HG03558 (cell line): ENCODE results near the gene MEX3D.
"Not testable (repeated sequence)": the region's sequence is repeated elsewhere in the genome, so short reads cannot be mapped to it uniquely, and the experiment has no call there.

Source experiments
- ATAC-seq: cut with Tn5 transposase; IDR thresholded peaks from one replicate; pipeline ENCODE4 v1.9.1; 2021; ENCODE audit warnings: moderate number of reproducible peaks; ENCODE audit not compliant: unreplicated experiment; ENCODE audit errors: extremely low read depth

Gene MEX3D

DNA sequence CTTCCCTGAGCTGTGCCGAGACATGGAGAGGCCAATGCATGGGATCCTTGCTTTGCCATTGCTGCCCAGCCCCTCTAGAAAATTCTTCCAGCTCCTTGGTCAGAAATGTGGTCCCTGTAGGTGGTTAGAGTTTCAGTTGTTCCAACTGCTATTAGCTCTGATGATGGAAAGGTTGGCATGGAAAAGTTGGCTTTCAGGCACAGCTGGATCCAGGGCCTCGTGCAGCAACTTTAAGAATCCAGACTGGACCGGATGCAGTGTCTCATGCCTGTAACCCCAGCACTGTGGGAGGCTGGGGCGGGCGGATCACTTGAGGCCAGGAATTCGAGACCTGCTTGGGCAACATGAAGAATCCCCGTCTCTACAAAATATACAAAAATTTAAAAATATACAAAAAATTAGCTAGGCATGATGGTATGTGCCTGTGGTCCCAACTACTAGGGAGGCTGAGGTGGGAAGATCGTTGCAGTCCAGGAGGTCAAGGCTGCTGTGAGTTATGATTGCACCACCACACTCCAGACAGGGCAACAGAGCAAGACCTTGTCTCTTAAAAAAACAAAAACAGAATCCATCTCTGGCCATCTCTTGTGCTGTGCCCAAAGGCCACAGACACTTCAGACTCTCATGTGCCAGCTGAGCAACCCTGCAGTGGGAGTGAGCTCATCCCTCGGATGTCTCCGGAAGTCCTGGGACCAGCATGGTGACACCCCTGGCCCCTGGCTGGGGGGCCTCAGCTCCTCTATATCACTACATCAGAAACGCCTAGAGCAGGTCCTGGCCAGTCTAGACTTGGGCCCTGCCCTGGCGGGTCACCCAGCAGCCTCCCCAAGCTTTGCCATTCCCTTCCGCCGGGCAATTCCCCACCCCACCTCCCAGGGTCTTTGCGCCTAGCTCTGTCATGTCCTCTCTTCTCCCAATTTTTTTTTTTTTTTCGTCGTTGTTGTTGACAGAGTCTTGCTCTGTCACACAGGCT is 16.8 kb downstream of the MEX3D start:
- ATAC-seq = no peak

DNA sequence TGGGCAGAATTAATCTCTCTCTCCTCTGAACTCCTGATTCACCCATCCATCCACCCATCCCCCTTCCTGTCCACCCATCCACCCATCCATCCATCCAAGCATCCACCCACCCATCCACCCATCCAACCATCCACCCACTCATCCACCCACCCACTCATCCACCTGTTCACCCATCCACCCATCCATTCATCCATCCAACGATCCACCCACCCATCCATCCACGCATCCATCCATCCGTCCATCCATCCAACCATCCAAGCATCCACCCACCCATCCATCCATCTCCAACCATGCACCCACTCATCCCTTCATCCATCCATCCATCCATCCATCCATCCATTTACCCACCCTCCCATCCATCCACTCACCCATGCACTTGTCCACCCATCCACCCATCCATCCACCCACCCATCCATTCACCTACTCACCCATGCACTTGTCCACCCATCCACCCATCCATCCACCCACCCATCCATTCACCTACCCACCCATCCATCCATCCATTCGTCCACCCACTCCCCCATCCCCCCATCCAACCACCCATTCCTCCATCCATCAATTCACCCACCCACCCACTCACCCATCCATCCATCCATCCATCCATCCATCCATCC is 18.7 kb downstream of the MEX3D start:
- ATAC-seq = no peak

DNA sequence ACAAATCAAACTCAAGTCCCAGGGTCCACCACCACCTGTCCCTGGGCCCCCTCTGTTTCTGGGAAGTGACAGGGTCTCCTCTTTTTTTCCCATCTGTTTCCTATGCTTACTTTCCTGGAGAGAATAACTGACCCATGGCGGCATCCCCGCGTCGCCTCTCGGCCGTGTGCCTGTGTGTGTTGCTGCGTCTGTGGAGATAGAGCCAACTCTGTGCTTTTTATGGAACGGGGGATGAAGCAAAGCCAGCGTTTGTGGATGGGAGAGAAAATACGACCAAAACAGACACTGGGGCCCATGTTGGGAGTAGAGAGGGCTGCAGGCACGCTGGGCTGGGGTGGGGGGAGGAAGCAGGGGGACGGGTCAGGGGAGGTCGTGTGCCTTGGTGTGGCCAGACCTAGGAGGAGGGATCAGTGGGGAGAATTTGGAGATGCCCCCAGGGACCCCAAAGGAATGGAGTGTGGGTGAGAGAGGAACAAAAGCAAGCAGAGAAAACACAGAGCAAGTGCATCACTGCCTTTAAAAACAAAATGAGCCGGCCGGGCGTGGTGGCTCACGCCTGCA is 27.7 kb downstream of the MEX3D start:
- no peak for ATAC-seq

DNA sequence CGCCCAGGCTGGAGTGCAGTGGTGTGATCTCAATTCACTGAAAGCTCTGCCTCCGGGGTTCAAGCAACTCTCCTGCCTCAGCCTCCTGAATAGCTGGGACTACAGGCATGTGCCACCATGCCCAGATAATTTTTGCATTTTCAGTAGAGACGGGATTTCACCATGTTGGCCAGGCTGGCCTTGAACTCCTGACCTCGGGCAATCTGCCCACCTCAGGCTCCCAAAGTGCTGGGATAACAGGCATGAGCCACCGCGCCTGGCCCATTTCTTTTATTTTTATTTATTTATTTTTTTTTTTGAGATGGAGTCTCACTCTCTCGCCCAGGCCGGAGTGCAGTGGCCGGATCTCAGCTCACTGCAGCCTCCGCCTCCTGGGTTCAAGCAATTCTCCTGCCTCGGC is 28.4 kb downstream of the MEX3D start:
- ATAC-seq = not testable (repeated sequence)

DNA sequence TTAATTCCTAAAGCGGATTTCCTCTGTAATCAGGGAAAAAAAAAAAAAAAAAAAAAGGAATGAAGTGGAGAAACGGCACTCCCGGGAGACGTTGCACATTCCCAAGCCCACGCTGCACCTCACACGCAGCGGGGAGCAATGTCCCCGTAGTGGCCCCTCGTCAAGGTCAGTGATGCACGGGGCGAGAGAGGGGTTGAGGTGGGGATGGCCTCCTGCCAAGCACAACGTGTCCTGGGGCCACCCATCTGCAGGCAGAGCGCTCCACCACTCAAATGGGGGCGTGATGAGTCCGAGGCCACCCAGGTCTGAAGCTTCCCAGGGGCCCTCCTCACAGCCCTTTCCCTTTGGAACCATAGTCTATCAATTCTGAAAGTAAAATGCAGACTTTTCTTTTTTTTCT is 29.1 kb downstream of the MEX3D start:
- no peak for ATAC-seq

DNA sequence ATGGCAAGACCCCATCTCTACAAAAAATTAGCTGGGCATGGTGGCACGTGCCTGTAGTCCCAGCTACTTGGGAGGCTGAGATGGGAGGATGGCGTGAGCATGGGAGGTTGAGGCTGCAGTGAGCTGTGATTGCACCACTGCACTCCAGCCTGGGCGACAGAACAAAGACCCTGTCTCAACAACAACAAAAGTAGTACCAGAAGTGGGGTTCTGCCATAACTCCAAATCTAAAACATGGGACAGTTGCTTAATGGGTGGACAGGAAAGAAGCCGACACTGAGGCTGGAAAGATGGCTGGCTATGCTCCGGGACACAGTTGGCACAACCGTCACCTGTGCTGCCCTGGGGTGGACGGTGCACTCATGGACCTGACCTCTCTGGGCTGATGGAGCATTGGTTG is 32.4 kb downstream of the MEX3D start:
- ATAC-seq = not testable (repeated sequence)

DNA sequence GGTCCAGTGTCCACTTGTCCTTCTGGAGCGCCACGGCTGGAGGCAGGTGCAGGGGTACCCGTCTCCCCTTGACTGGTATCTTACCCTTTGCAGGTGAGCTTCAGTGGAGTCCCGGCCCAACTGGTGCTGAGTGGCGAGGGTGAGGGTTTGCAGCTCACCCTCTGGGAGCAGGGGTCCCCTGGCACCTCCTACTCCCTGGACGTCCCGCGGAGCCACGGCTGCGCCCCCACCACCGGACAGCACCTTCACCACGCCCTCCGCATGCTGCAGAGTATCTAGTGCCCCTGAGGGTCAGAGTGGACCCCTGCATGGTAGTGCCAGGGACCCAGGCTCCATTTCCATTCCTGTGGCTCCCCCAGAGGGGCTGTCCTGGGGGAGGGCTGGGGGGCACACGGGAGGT is 33.2 kb downstream of the MEX3D start:
- no peak for ATAC-seq

DNA sequence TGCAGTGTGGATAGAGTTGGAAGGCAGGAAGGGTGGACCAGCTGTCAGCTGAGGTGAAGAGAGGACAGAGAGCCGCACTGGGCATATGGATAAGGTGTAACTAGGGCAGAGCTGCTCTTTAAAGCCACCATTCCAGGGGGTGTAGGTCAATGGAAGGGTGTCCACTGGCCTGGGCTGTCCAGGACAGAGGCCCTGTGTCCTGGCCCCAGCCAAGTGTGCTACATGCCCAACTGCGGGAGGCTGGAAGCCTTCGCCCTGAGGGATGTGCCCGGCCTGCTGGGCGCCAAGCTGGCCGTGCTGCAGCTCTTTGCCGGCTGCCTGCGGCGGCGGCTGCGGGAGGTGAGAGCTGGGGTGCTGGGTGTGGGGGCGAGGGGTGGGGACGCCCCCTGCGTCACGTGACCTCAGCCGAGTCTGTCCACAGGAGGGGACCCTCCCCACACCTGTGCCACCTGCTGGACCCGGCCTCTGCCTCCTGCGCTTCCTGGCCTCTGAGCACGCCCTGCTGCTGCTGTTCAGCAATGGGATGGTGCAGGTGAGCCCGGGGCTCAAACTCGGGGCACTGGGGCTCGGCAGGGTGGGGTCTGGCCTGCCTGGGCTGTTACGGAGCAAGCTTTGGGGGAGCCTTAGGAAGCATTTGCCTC is 34.5 kb downstream of the MEX3D start:
- ATAC-seq = no peak

DNA sequence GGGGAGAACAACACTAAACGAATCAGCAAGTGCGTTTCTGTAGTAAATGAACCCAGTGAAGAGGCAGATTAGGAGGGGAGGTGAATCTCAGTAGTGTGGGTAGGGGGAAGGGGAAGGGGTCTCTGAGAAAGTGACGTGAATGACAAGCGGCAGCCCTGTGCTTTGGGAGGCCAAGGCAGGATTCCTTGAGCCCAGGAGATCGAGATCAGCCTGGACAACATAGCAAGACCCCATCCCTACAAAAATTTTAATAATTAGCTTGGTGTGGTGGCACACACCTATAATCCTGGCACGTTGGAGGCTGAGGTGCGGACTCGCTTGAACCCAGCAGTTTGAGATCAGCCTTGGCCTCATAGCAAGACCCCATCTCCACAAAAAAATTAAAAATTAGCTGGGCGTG is 36.1 kb downstream of the MEX3D start:
- ATAC-seq = no peak

DNA sequence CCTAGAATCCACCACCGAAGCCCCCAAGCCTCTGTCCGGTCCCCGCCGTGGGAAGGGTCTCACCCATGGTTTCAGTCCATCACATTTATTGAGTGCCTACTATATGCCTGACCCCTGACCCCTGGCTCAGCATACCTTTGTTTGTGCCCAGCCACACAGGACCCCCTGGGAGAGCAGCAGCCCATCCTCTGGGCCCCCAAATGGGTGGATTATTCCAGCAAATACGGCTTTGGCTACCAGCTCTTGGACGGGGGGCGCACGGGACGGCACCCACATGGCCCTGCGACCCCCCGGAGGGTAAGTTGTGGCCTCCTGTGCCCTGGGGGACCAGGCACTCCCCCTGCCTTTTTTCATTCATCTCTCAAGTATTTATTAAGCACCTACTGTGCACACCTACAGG is 36.5 kb downstream of the MEX3D start:
- ATAC-seq = no peak

DNA sequence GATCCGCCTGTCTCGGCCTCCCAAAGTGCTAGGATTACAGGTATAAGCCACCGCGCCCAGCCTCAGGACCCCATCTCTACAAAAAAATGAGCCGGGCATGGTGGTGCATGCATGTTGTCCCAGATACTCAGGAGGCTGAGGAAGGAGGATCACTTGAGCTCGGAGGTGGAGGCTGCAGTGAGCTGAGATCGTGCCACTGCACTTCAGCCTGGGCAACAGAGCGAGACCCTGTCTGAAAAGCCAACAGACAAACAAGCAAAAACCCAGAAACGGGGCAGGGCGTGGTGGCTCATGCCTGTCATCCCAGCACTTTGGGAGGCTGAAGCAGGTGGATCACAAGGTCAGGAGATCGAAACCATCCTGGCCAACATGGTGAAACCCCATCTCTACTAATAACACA is 37.3 kb downstream of the MEX3D start:
- not testable (repeated sequence) for ATAC-seq

DNA sequence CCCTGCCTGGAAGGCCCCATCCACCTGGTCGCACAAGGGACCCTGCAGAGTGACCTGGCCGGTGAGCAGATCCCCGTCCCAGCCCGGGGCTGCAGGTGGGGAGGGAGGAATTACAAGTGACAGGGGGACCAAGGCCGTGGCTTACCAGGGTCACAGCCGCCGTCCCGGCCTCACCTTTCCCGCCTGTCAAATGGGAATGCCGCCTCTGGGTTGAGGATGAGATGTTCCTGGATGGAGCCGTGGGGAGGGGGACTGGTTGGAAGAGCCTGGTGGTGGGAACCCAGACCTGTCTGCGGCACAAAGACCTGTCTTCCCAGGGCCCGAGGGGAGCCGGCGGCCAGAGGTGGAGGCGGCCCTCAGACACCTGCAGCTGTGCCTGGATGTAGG is 38.7 kb downstream of the MEX3D start:
- ATAC-seq = no peak

DNA sequence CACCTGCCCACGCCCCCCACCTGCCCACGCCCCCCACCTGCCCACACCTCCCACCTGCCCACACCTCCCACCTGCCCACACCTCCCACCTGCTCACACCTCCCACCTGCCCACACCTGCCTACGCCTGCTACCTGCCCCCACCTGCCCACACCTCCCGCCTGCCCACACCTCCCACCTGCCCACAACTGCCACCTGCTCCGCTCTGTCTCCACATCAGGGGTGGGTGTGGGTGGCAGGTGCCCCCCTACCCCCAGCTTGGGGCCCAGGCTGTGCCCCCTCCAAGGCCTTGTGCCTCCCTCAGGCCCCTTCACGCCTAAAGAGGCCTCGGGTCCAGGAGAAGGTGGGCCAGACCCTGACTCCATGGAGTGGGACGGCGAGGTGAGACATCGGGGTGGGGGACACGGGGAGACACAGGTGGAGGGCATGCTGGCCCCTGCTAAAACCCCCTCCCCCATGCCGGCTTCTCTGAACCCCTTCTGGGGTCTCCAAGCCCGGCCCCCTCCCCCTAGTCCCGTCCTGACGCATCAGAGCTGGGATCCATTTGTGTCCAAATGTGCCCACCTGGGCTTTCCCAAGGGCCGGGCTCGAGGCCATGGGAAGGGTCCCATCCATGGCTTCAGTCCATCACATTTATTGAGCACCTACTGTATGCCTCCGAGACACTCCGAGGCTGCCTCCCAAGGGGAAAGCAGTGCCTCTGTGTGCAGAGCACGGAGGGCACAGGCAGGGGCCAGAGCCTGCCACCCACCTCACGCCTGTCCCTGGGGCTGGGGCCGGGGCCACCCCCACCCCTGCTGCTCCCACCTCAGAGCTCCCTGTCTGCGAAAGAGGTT is 39.3 kb downstream of the MEX3D start:
- ATAC-seq = no peak

DNA sequence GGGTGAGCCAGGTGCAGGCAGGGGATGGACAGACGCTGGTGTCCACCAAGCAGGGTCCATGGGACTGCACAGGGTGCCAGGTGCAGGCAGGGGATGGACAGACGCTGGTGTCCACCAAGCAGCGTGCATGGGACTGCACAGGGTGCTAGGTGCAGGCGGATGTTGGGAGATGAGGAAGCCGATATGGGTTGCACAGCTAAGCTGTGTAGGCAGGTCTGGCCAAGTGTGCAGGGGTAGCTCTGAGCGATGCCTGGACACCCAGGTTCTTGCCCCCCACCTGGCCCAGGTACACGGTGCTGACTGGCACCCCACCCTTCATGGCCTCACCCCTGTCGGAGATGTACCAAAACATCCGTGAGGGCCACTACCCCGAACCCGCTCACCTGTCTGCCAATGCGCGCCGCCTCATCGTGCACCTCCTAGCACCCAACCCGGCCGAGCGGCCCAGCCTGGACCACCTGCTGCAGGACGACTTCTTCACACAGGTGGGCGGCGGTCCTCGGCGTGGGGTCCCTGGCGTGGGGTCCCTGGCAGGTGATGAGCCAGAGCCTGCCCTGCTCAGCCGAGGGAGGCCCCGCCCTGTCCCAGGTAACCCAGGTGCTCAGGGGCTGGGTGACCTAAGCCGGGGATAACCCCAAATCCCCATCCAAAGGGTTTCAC is 40.3 kb downstream of the MEX3D start:
- ATAC-seq = no peak

DNA sequence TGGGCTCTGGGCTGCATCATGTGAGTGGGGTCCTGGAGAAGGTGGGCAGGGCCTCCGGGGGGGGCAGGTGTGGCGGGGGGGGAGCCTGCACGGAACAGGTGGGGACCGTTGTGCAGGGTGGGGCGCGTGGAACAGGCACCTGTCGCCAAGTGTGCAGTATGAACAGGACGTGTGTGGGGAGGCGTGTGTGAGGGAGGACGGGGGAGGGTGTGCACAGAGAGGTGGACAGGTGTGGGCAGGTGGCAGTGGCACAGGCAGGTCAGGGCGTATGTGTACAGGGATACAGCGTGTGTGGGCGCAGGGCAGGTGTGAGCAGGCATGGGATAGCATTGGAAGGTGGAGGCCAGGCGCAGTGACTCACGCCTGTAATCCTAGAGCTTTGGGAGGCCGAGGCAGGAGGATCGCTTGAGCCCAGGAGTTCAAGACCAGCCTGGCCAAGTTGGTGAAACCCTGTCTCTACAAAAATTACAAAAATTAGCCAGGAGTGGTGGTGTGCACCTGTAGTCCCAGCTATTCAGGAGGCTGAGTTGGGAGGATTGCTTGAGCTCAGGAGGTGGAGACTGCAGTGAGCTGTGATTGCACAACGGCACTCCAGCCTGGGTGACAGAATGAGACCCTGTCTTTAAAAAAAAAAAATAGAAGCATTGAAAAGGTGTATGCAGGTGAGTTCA is 41.0 kb downstream of the MEX3D start:
- ATAC-seq = no peak

DNA sequence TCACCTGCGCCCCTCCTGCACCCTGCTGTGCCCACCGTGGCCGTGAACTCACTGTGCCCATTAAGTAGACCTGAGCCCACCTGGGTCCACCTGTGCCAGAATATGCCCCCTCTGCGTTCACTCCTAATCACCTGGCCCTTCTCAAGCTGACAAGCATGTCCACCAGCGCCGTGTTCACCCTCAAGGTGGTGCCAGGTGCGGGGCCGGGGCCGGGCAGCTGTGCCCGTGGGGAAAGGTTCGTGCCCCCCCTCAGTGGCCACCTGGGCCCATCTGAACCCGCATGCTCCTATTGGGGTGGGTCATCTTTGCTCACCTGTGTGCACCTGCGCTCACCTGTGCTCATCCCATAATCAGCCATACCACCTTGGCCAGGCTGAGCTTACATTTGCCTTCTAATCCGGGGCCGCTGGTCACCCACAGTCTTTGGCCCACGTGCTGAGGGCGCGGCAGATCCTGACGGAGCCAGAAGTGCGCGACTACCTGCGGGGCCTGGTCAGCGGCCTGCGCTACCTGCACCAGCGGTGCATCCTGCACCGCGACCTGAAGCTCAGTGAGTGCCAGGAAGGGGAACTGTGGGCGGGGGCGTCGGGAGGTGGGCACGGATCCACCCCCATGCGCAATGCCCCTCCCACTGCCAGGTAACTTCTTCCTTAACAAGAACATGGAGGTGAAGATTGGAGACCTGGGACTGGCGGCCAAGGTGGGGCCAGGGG is 41.9 kb downstream of the MEX3D start:
- no peak for ATAC-seq

DNA sequence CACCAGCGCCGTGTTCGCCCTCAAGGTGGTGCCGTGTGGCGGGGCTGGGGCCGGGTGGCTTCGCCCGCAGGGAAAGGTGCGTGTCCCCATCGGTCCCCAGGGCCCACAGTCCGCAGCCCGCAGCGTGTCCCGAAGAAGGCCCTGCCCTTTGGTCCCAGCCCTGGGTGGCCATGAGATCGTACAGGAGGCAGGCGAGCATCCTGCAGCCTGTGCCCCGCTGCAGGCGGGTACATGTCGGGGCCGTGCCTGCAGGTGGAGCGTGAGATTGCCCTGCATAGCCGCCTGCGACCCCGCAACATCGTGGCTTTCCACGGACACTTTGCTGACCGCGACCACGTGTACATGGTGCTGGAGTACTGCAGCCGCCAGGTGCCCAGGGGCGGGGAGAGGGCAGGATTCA is 42.8 kb downstream of the MEX3D start:
- no peak for ATAC-seq

DNA sequence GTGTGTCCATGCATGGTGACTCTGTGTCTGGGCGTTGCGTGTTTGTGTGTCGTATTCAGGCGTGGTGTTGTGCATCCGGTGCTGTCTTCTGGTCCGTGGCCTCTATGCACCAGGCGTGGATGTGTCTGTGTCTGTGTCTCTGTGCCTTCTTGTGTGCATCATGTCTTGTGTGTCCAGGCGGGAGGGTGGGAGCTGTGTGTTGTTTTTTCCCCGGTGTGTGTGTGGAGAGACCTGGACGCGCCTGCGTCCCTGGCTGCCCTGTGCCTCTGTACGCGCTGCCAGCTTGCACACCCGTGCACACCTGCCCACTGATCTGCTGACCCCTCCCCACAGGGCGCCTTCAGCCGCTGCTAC is 43.2 kb downstream of the MEX3D start:
- no peak for ATAC-seq
